ENCODE results near the gene TRIOBP. TPM values are rescaled to one million over a fixed set of nuclear protein-coding genes. Genes with fewer than 3 reads are reported as not detected.

The TRIOBP gene
- polyA plus RNA-seq, 1 donor (not counting 4 experiments of a cell fraction or from before 2014, with no cell fraction given), result 22.2 TPM

GRCh38 chr22:37690407-37690806 lies 6.4 kb upstream of the TRIOBP start:
- peaks cover 2% of the 10 kb centered on the region for H3K9me1 ChIP-seq (ENCODE audit: control insufficient read depth, extremely low read depth, insufficient read depth, low read length)
- no peaks in the 10 kb centered on the region for H3K27me3 ChIP-seq (ENCODE audit: control insufficient read depth, extremely low read depth, insufficient read depth, low read length)
- H3K36me3 ChIP-seq (ENCODE audit: control insufficient read depth in 2 of 2, extremely low read depth in 1 of 2, insufficient read depth in 2 of 2, low read length in 2 of 2), result peaks cover 13 to 28% of the 10 kb centered on the region in 2 experiments
- dilution Hi-C loops (cut with MboI; ENCODE audit: extremely low pct_ligation_motif_present, low sequenced_read_pairs), result no loop called here
- no peak for TF ChIP-seq EZH2 (IDR thresholded peaks at IDR 0.05; ENCODE audit: low read length)
- TF ChIP-seq, protein P1, sequence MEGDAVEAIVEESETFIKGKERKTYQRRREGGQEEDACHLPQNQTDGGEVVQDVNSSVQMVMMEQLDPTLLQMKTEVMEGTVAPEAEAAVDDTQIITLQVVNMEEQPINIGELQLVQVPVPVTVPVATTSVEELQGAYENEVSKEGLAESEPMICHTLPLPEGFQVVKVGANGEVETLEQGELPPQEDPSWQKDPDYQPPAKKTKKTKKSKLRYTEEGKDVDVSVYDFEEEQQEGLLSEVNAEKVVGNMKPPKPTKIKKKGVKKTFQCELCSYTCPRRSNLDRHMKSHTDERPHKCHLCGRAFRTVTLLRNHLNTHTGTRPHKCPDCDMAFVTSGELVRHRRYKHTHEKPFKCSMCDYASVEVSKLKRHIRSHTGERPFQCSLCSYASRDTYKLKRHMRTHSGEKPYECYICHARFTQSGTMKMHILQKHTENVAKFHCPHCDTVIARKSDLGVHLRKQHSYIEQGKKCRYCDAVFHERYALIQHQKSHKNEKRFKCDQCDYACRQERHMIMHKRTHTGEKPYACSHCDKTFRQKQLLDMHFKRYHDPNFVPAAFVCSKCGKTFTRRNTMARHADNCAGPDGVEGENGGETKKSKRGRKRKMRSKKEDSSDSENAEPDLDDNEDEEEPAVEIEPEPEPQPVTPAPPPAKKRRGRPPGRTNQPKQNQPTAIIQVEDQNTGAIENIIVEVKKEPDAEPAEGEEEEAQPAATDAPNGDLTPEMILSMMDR (optimal IDR thresholded peaks at IDR 0.05 in 1 of 3, IDR thresholded peaks at IDR 0.05 in 1 of 3, conservative IDR thresholded peaks at IDR 0.05 in 1 of 3; ENCODE audit: extremely low read depth in 1 of 3, insufficient read depth in 2 of 3, low read length in 3 of 3), result no peak
- H3K4me1 ChIP-seq (ENCODE audit: control insufficient read depth, extremely low read depth, insufficient read depth, low read length), result peaks cover 45% of the 10 kb centered on the region
- DNase-seq (ENCODE audit: low read depth, low spot score), result no peak
- peak overlapping the region; percentile 58 for H3K9ac ChIP-seq (ENCODE audit: control insufficient read depth, extremely low read depth, insufficient read depth, low read length)
- peaks cover 11% of the 10 kb centered on the region for H3K79me2 ChIP-seq (ENCODE audit: control insufficient read depth, insufficient read depth, low read length)
- peak overlapping the region; percentile 58 for H3K27ac ChIP-seq (ENCODE audit: control insufficient read depth, insufficient read depth, low read length)
- H3K9me3 ChIP-seq (ENCODE audit: control insufficient read depth, low read depth, low read length), result no peaks in the 10 kb centered on the region
- H4K20me1 ChIP-seq (ENCODE audit: control insufficient read depth, extremely low read depth, insufficient read depth, low read length), result peaks cover 7% of the 10 kb centered on the region
- no peak overlapping the region for H2AFZ ChIP-seq (ENCODE audit: control insufficient read depth, low read length)
- peak overlapping the region; percentile 31 for H3K4me2 ChIP-seq (ENCODE audit: control insufficient read depth, extremely low read depth, insufficient read depth, low read depth, low read length)
- peak; percentile 17 for FAIRE-seq
- H3K4me3 ChIP-seq (ENCODE audit: control insufficient read depth in 2 of 3, extremely low read depth in 1 of 3, insufficient read depth in 2 of 3, low read depth in 1 of 3, low read length in 3 of 3), result peak overlapping the region in 1 of 3 experiments; percentile 29

GRCh38 chr22:37690901-37691504 lies 5.8 kb upstream of the TRIOBP start:
- dilution Hi-C loops (cut with MboI; ENCODE audit: extremely low pct_ligation_motif_present, low sequenced_read_pairs), result no loop called here

More at GRCh38 chr22:37690901-37691504, 5.8 kb upstream of the TRIOBP start:
- H3K9me1 ChIP-seq (ENCODE audit: control insufficient read depth, extremely low read depth, insufficient read depth, low read length), result peaks cover 2% of the 10 kb centered on the region
- no peaks in the 10 kb centered on the region for H3K27me3 ChIP-seq (ENCODE audit: control insufficient read depth, extremely low read depth, insufficient read depth, low read length)
- peaks cover 11% of the 10 kb centered on the region for H3K79me2 ChIP-seq (ENCODE audit: control insufficient read depth, insufficient read depth, low read length)
- H3K4me1 ChIP-seq (ENCODE audit: control insufficient read depth, extremely low read depth, insufficient read depth, low read length), result peaks cover 39% of the 10 kb centered on the region
- no peak overlapping the region for H2AFZ ChIP-seq (ENCODE audit: control insufficient read depth, low read length)
- peaks cover 7% of the 10 kb centered on the region for H4K20me1 ChIP-seq (ENCODE audit: control insufficient read depth, extremely low read depth, insufficient read depth, low read length)
- H3K9me3 ChIP-seq (ENCODE audit: control insufficient read depth, low read depth, low read length), result no peaks in the 10 kb centered on the region
- no peak overlapping the region for H3K4me3 ChIP-seq (ENCODE audit: control insufficient read depth in 2 of 3, extremely low read depth in 1 of 3, insufficient read depth in 2 of 3, low read depth in 1 of 3, low read length in 3 of 3)
- FAIRE-seq, result peak; percentile 96
- no peak for TF ChIP-seq EZH2 (IDR thresholded peaks at IDR 0.05; ENCODE audit: low read length)
- TF ChIP-seq, protein P1 (optimal IDR thresholded peaks at IDR 0.05 in 1 of 3, IDR thresholded peaks at IDR 0.05 in 1 of 3, conservative IDR thresholded peaks at IDR 0.05 in 1 of 3; ENCODE audit: extremely low read depth in 1 of 3, insufficient read depth in 2 of 3, low read length in 3 of 3), result no peak
- DNase-seq (ENCODE audit: low read depth, low spot score), result peak; percentile 57
- H3K27ac ChIP-seq (ENCODE audit: control insufficient read depth, insufficient read depth, low read length), result peak overlapping the region; percentile 58
- H3K4me2 ChIP-seq (ENCODE audit: control insufficient read depth, extremely low read depth, insufficient read depth, low read depth, low read length), result peak overlapping the region; percentile 31
- peaks cover 13 to 28% of the 10 kb centered on the region in 2 experiments for H3K36me3 ChIP-seq (ENCODE audit: control insufficient read depth in 2 of 2, extremely low read depth in 1 of 2, insufficient read depth in 2 of 2, low read length in 2 of 2)
- peak overlapping the region; percentile 58 for H3K9ac ChIP-seq (ENCODE audit: control insufficient read depth, extremely low read depth, insufficient read depth, low read length)
